SK-N-SH (cell line): ENCODE measurements around the gene AHCY. TPM values are rescaled to one million over a fixed set of nuclear protein-coding genes. Genes with fewer than 3 reads are reported as not detected.

Experiments
- CTCF ChIA-PET: fragments of 300-600, 350-600 bp; formaldehyde crosslinking; extraction: SDS; loops from one replicate; lab custom pipeline; 2021; lab: Yijun Ruan, JAX
- POLR2A ChIA-PET: fragments of 350-600 bp; sonication (Branson Sonifier 250); formaldehyde crosslinking; extraction: SDS; loops from one replicate; lab custom pipeline; 2020; ENCODE audit warnings: antibody characterized with exemption, inconsistent platforms; lab: Yijun Ruan, JAX
- DNase-seq: peaks from one replicate; pipeline ENCODE4 v3.0.0; 2012
- H2AFZ ChIP-seq: fragments of 200-600 bp; sonication (generic); 2 replicates; pipeline ENCODE4 v1.8.1; 2016; ENCODE audit warnings: antibody characterized with exemption, mild to moderate bottlenecking, low read depth
- H3F3A ChIP-seq: fragments of 200-600 bp; sonication (generic); replicated peaks from 2 replicates; pipeline ENCODE3; 2016; ENCODE audit warnings: antibody characterized with exemption, mild to moderate bottlenecking; ENCODE audit not compliant: insufficient read depth
- H3K27ac ChIP-seq, 2 experiments: fragments of 200-500 bp in 1 of 2; fragments of 200-600 bp in 1 of 2; sonication (Bioruptor generic) in 1 of 2; sonication (generic), shearing (Covaris generic) in 1 of 2; 2 replicates each; pipeline versions ENCODE4 v1.5.1 to v1.6.1; 2014 to 2016; ENCODE audit warnings: low read depth in 2 of 2, inconsistent platforms in 1 of 2, low read length in 1 of 2, mild to moderate bottlenecking in 1 of 2, mixed read lengths in 1 of 2
- H3K27me3 ChIP-seq: fragments of 200-600 bp; sonication (generic), shearing (Covaris generic); 2 replicates; pipeline ENCODE4 v1.6.1; 2016; ENCODE audit warnings: mixed run types; ENCODE audit not compliant: insufficient read depth
- H3K36me3 ChIP-seq, 2 experiments: fragments of 200-500 bp in 1 of 2; fragments of 200-600 bp in 1 of 2; sonication (Bioruptor generic) in 1 of 2; sonication (generic) in 1 of 2; replicated peaks in 1 of 2; 2 replicates each; pipeline versions ENCODE3 to v1.5.1; 2014 to 2016; ENCODE audit warnings: low read length in 1 of 2, mild to moderate bottlenecking in 1 of 2; ENCODE audit not compliant: insufficient read depth in 2 of 2, control insufficient read depth in 1 of 2
- H3K4me1 ChIP-seq, 2 experiments: fragments of 200-500 bp in 1 of 2; fragments of 200-600 bp in 1 of 2; sonication (Bioruptor generic) in 1 of 2; sonication (generic), shearing (Covaris generic) in 1 of 2; 2 replicates each; pipeline versions ENCODE4 v1.5.1 to v1.6.1; 2014 to 2016; ENCODE audit warnings: low read depth in 1 of 2, low read length in 1 of 2, mixed run types in 1 of 2; ENCODE audit not compliant: insufficient read depth in 2 of 2, control insufficient read depth in 1 of 2
- H3K4me2 ChIP-seq: fragments of 200-600 bp; sonication (generic), shearing (Covaris generic); 2 replicates; pipeline ENCODE4 v1.6.1; 2017; ENCODE audit warnings: mixed run types
- H3K4me3 ChIP-seq, 2 experiments: fragments of 200-500 bp in 1 of 2; fragments of 200-600 bp in 1 of 2; sonication (Bioruptor generic) in 1 of 2; sonication (generic), shearing (Covaris generic) in 1 of 2; 2 replicates each; pipeline versions ENCODE4 v1.5.1 to v1.8.1; 2014 to 2016; ENCODE audit warnings: low read depth in 2 of 2, inconsistent platforms in 1 of 2, low read length in 1 of 2, mild to moderate bottlenecking in 1 of 2, mixed read lengths in 1 of 2, moderate library complexity in 1 of 2
- H3K79me2 ChIP-seq: fragments of 200-600 bp; sonication (generic); 2 replicates; pipeline ENCODE4 v1.8.1; 2017; ENCODE audit warnings: mild to moderate bottlenecking; ENCODE audit not compliant: insufficient read depth
- H3K9ac ChIP-seq: fragments of 200-600 bp; sonication (generic); 2 replicates; pipeline ENCODE4 v1.6.1; 2017; ENCODE audit warnings: mixed run types
- H3K9me2 ChIP-seq: fragments of 200-600 bp; sonication (generic); 2 replicates; pipeline ENCODE4 v1.6.1; 2017; ENCODE audit warnings: mixed run types
- H3K9me3 ChIP-seq: fragments of 200-600 bp; sonication (generic); 2 replicates; pipeline ENCODE4 v1.6.1; 2017; ENCODE audit warnings: mixed run types, mild to moderate bottlenecking, moderate library complexity
- H4K20me1 ChIP-seq: fragments of 200-600 bp; sonication (generic); 2 replicates; pipeline ENCODE4 v1.6.1; 2017; ENCODE audit warnings: mild to moderate bottlenecking, mixed run types; ENCODE audit not compliant: insufficient read depth
- CHD2 ChIP-seq: fragments of 150-350 bp; IDR thresholded peaks from 2 replicates; pipeline ENCODE4 v1.6.1; 2018; ENCODE audit warnings: low read length; ENCODE audit not compliant: partially characterized antibody
- CTCF ChIP-seq: fragments of 200-600 bp; sonication (generic); IDR thresholded peaks from 2 replicates; pipeline ENCODE4 v1.6.1; 2017; ENCODE audit warnings: antibody characterized with exemption, mild to moderate bottlenecking, moderate library complexity
- EZH2phosphoT487 ChIP-seq: fragments of 200-600 bp; sonication (generic); IDR thresholded peaks from 2 replicates; pipeline ENCODE4 v1.6.1; 2017; ENCODE audit warnings: low read depth, mixed run types, mild to moderate bottlenecking, antibody characterized with exemption, moderate library complexity, borderline replicate concordance
- FOXJ3 ChIP-seq: sonication (generic); formaldehyde crosslinking; IDR thresholded peaks from 2 replicates; pipeline ENCODE4 v1.5.1; 2020; ENCODE audit warnings: mild to moderate bottlenecking, missing genetic modification reagents
- GABPA ChIP-seq: IDR thresholded peaks from 2 replicates; pipeline ENCODE4 v1.4.0; 2012; ENCODE audit warnings: low read depth, mild to moderate bottlenecking
- GATA2 ChIP-seq: sonication (generic); formaldehyde crosslinking; IDR thresholded peaks from 2 replicates; pipeline ENCODE4 v1.5.0; 2020; ENCODE audit warnings: mild to moderate bottlenecking, missing genetic modification reagents
- IRF3 ChIP-seq: fragments of 150-350 bp; IDR thresholded peaks from 2 replicates; pipeline ENCODE4 v1.6.1; 2016; ENCODE audit warnings: mild to moderate bottlenecking, low read depth, low read length
- MAX ChIP-seq: IDR thresholded peaks from 2 replicates; pipeline ENCODE4 v1.4.0; 2012; ENCODE audit warnings: low read depth
- MEF2A ChIP-seq: IDR thresholded peaks from 2 replicates; pipeline ENCODE4 v1.4.0; 2012; ENCODE audit warnings: low read depth, borderline replicate concordance
- NFIC ChIP-seq: IDR thresholded peaks from 2 replicates; pipeline ENCODE4 v1.4.0; 2012; ENCODE audit warnings: borderline replicate concordance
- POLR2AphosphoS5 ChIP-seq: IDR thresholded peaks from 2 replicates; pipeline ENCODE4 v1.6.1; 2012; ENCODE audit warnings: low read depth, low read length
- RAD21 ChIP-seq: IDR thresholded peaks from 2 replicates; pipeline ENCODE4 v1.6.1; 2012; ENCODE audit warnings: mild to moderate bottlenecking, low read length
- RCOR1 ChIP-seq: fragments of 150-350 bp; IDR thresholded peaks from 2 replicates; pipeline ENCODE4 v1.6.1; 2017; ENCODE audit warnings: antibody characterized with exemption, low read length
- TAF1 ChIP-seq: IDR thresholded peaks from 2 replicates; pipeline ENCODE4 v1.6.1; 2012; ENCODE audit warnings: low read depth, mild to moderate bottlenecking, low read length, moderate library complexity, borderline replicate concordance
- USF2 ChIP-seq: fragments of 150-350 bp; IDR thresholded peaks from 2 replicates; pipeline ENCODE4 v1.6.1; 2017; ENCODE audit warnings: antibody characterized with exemption, low read length, low read depth, borderline replicate concordance
- WGBS: methylation state at CpG from one replicate; pipeline ENCODE4 v1.1.6; 2017; ENCODE audit warnings: low lambda C conversion rate; 5-methylcytosine and 5-hydroxymethylcytosine counted together
- polyA plus RNA-seq, 3 experiments: library from polyadenylated mRNA; depleted of rRNA; stranded (reverse); fragments of >200 nt; gene quantifications; 2 replicates each; pipeline ENCODE4 v1.2.3, GENCODE V29; 2012
- TF ChIP-seq, protein P1 (sequence below): IDR thresholded peaks from 2 replicates; pipeline ENCODE4 v1.4.0; 2012; ENCODE audit warnings: low read depth, borderline replicate concordance

Gene AHCY
- polyA plus RNA-seq, 1 of the 3 experiments (the other 2 are of a cell fraction) = 196 TPM

DNA sequence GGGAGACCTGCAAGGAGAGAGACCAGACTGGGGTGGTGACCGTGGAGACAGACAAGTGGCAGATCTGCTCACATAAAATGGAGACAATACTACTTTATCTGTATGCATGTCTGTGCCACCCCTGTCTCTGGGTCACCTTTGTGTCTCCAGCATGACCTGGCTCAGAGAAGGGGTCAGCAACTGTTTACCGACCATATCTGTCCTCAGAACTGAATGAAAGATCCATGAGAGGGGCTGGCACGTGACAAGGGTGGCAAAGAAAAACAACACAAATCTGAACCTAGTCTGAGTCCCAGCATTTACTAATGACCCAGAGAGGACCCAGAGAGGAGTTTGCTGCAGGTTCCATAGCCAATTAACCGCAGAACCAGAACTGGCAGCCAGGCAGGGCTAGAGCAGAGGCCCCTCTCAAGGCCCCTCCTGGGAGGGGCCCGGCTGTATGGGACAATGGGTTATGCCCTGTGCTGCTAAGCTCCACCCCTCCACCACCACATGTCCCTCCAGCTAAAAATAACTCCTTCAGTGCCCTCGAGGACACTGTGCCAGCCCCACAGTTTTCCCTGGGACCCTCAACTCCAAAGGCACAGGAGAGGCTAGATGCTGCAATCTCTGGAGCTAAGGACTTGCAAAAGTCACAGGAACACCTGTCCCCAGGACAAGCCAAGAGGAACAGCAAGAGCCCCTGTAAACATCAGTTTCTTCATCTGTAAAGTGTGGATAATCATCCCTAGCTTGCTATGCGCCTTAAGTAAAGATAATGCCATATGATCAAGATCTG lies 2.2 kb downstream of the AHCY start:
- H3K4me3 ChIP-seq = 0 out of 4 replicates have a peak overlapping the region, but pooled peaks of 1 of the 2 experiments have one; percentile 99
- no peak overlapping the region for H3K9ac ChIP-seq
- peak overlapping the region; percentile 89 for H3K4me2 ChIP-seq
- no peaks in the 10 kb centered on the region for H3K9me2 ChIP-seq
- no peaks in the 10 kb centered on the region for H3F3A ChIP-seq
- no peaks in the 10 kb centered on the region for H3K27me3 ChIP-seq
- CTCF ChIA-PET = interaction anchor here (0.6 to 6.3 kb wide), 7 partner anchors 8 to 633 kb away, joined by 3 to 56 read pairs (median 4); no protein-coding TSS in a partner anchor
- DNase-seq = no peak
- TF ChIP-seq TAF1 (no peak), RCOR1 (no peak), GATA2 (CRISPR knock-in tag) (no peak), RAD21 (no peak), FOXJ3 (CRISPR knock-in tag) (no peak), USF2 (no peak), CTCF (no peak), GABPA (no peak), POLR2AphosphoS5 (no peak), EZH2phosphoT487 (no peak)
- peaks cover 63% of the 10 kb centered on the region for H3K79me2 ChIP-seq
- POLR2A ChIA-PET = interaction anchor here (0.9 kb wide), 1 partner anchor 215 kb away, joined by 4 read pairs; the partner anchor contains the start of gene DYNLRB1
- H3K36me3 ChIP-seq = peaks cover 0 to 2% of the 10 kb centered on the region in 2 experiments
- no peaks in the 10 kb centered on the region for H3K9me3 ChIP-seq
- peaks cover 9 to 18% of the 10 kb centered on the region in 2 experiments; a peak in 2 of 4 replicates for H3K4me1 ChIP-seq
- 0 out of 2 replicates have a peak, but pooled peaks cover 10% of the 10 kb centered on the region for H4K20me1 ChIP-seq
- H2AFZ ChIP-seq = no peak overlapping the region
- 81% methylated on average over 5 of the region's 7 CpGs for WGBS
- H3K27ac ChIP-seq = no peak overlapping the region

- Histone ChIP-seq H3K9ac (no peak overlapping the region), H3K9me2 (no peaks in the 10 kb centered on the region), H3K4me1 (peaks cover 9 to 18% of the 10 kb centered on the region in 2 experiments; a peak in 2 of 4 replicates), H3K79me2 (peaks cover 67% of the 10 kb centered on the region), H3K4me2 (no peak overlapping the region), H3F3A (no peaks in the 10 kb centered on the region), H2AFZ (no peak overlapping the region), H3K27me3 (no peaks in the 10 kb centered on the region), H3K27ac (no peak overlapping the region), H3K9me3 (no peaks in the 10 kb centered on the region), H3K4me3 (no peak overlapping the region), H3K36me3 (peaks cover 0 to 2% of the 10 kb centered on the region in 2 experiments), H4K20me1 (0 out of 2 replicates have a peak, but pooled peaks cover 12% of the 10 kb centered on the region)
- WGBS = 87% methylated on average over 3 of the region's 3 CpGs
- POLR2A ChIA-PET = no interaction called here
- CTCF ChIA-PET = interaction anchor here (1.1 to 6.3 kb wide), 4 partner anchors 12 to 469 kb away, joined by 3 to 56 read pairs (median 4); no protein-coding TSS in a partner anchor
- no peak for DNase-seq
- TF ChIP-seq MAX = no peak
- TF ChIP-seq CTCF = no peak
- TF ChIP-seq NFIC = no peak
- TF ChIP-seq MEF2A = no peak
- TF ChIP-seq IRF3 = no peak
- TF ChIP-seq, protein P1, sequence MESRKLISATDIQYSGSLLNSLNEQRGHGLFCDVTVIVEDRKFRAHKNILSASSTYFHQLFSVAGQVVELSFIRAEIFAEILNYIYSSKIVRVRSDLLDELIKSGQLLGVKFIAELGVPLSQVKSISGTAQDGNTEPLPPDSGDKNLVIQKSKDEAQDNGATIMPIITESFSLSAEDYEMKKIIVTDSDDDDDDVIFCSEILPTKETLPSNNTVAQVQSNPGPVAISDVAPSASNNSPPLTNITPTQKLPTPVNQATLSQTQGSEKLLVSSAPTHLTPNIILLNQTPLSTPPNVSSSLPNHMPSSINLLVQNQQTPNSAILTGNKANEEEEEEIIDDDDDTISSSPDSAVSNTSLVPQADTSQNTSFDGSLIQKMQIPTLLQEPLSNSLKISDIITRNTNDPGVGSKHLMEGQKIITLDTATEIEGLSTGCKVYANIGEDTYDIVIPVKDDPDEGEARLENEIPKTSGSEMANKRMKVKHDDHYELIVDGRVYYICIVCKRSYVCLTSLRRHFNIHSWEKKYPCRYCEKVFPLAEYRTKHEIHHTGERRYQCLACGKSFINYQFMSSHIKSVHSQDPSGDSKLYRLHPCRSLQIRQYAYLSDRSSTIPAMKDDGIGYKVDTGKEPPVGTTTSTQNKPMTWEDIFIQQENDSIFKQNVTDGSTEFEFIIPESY = no peak
- no peak for TF ChIP-seq POLR2AphosphoS5
- no peak for TF ChIP-seq CHD2
Observed at GRCh38 chr20:34300256-34300806, 2.8 kb downstream of the AHCY start.
